Ovary (tissue), 9 donors: ENCODE data around the gene TLR3. TPM values are rescaled to one million over a fixed set of nuclear protein-coding genes. Genes with fewer than 3 reads are reported as not detected.
A peak's percentile ranks its signal among the peaks of the same experiment; 100 is the strongest.

ENCODE experiments used
- DNase-seq, 5 donors: peaks; one replicate each; pipeline ENCODE4 v3.0.0-alpha.2; 2019 to 2020
- H3K27ac ChIP-seq, 2 donors: fragments of 200-600 bp; one replicate each; pipeline versions ENCODE4 v1.5.1 to v1.8.0; 2019 to 2022
- H3K27me3 ChIP-seq: fragments of 200-600 bp; one replicate; pipeline ENCODE4 v1.8.0; 2022
- H3K36me3 ChIP-seq: fragments of 200-600 bp; sonication (generic); one replicate; pipeline ENCODE4 v1.5.1; 2019
- H3K4me1 ChIP-seq: one replicate; pipeline ENCODE4 v1.8.1; 2013; ENCODE audit warnings: mild to moderate bottlenecking, moderate library complexity; ENCODE audit not compliant: insufficient read depth
- H3K4me3 ChIP-seq: fragments of 200-600 bp; sonication (generic); one replicate; pipeline ENCODE4 v1.5.1; 2017
- H3K9me3 ChIP-seq, 2 donors: fragments of 200-600 bp in 1 of 2; sonication (generic) in 1 of 2; one replicate each; pipeline versions ENCODE4 v1.5.1 to v1.8.1; 2013 to 2019; ENCODE audit warnings: mild to moderate bottlenecking in 1 of 2, moderate library complexity in 1 of 2
- CTCF ChIP-seq, 3 donors: fragments of 450-650 bp in 2 of 3; fragments of 200-600 bp in 1 of 3; IDR thresholded peaks; one replicate each; pipeline versions ENCODE4 v1.5.1 to v1.8.0; 2016 to 2022; ENCODE audit warnings: antibody characterized with exemption in 3 of 3, mild to moderate bottlenecking in 1 of 3
- EP300 ChIP-seq: sonication (generic); formaldehyde crosslinking; IDR thresholded peaks from one replicate; pipeline ENCODE4 v1.6.1; 2017; ENCODE audit warnings: antibody characterized with exemption
- POLR2A ChIP-seq: fragments of 450-650 bp; IDR thresholded peaks from one replicate; pipeline ENCODE4 v1.6.1; 2017; ENCODE audit warnings: antibody characterized with exemption, mild to moderate bottlenecking, moderate library complexity
- WGBS, 3 donors: extraction: QIAGEN DNeasy Blood & Tissue Kit in 1 of 3; methylation state at CpG; one replicate each; pipeline versions ENCODE4 v1.1.5 to v1.1.7; 2013 to 2017; 5-methylcytosine and 5-hydroxymethylcytosine counted together
- intact Hi-C, 4 donors: fragments of 100-400 bp; cut with DNase I; formaldehyde crosslinking; loops; one replicate each; pipeline versions ENCODE4 v1.11.0 to v1.15.1; 2022 to 2023
- polyA plus RNA-seq, 2 donors: library from polyadenylated mRNA; stranded (reverse); fragments of 200-250 nt in 1 of 2; fragments of 350-450 nt in 1 of 2; fragmentation: Illumina TruSeq in 1 of 2; extraction: RNeasy Lipid Tissue Mini Kit (QIAGEN cat#74804) in 1 of 2; gene quantifications; one replicate each; pipeline ENCODE4 v1.2.3, GENCODE V29; 2013 to 2014
- total RNA-seq, 7 donors: library from RNA; depleted of rRNA in 2 of 7; stranded (reverse); fragments of >200 nt in 2 of 7; fragmentation: NEBNext Ultra II Directional in 3 of 7; extraction: Animal tissue kit (Norgen Biotek cat#: 25700) in 3 of 7; gene quantifications; one replicate each; pipeline versions ENCODE4 v1.1.0 to v1.2.4, GENCODE V29; 2016 to 2023
- donor health status: DM: no; HTN: no; CAD: no; lungs with moderate emphysema.
- donor health status: DM: no; HTN: no; CAD: no.
- donor health status: Bipolar disorder and iron deficiency.
- donor health status: DM: yes; HTN: yes; CAD: no.
- donor health status: DM: no; HTN: no; CAD: no.
- donor health status: DM: yes; HTN: yes; CAD: no.

The TLR3 gene
- total and polyA plus RNA-seq, 9 donors, result 2.2 to 14.8 (median 9.4) TPM

DNA sequence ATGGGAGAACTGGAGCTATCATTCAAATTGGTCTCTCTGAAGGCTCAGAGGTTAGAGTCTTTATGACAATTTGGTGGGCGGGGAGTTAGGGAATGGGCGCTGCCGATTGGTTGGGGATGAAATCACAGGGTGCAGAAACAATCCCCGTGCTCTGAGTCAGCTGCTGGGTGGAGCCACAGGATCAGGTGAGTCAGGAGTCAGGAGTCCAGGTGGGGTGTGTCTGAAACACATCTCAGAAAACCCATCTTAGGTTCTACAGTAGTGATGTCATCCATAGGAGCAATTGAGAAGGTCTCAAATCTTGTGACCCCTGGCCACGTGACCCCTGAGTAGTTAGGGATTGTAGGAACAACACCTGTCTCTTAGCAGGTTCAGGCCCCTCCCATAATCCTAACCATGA lies 41.6 kb upstream of the TLR3 start:
- no peak for TF ChIP-seq EP300
- no peak for TF ChIP-seq POLR2A
- TF ChIP-seq CTCF (IDR thresholded peaks at IDR 0.05), result no peak
- 95 to 98% (median 96%) methylated on average over 5 of the region's 5 CpGs for WGBS, 3 donors
- Histone ChIP-seq H3K4me1 (peaks cover 10% of the 10 kb centered on the region), H3K4me3 (no peak overlapping the region), H3K27ac (no peak overlapping the region), H3K27me3 (no peaks in the 10 kb centered on the region), H3K36me3 (no peaks in the 10 kb centered on the region), H3K9me3 (no peaks in the 10 kb centered on the region)
- intact Hi-C loops, result loop anchor here in 2 of 4 donors (5.0 to 10.0 kb wide), 3 partner anchors 385 to 833 kb away; no protein-coding TSS in a partner anchor
- DNase-seq, result no peak

GRCh38 chr4:186029571-186030398 lies 39.2 kb upstream of the TLR3 start:
- 1 to 3% (median 3%) methylated on average over 11 of the region's 11 CpGs for WGBS, 3 donors
- peak; percentile 53 to 82 (median 69) for DNase-seq
- intact Hi-C loops, result loop anchor here in 2 of 4 donors (5.0 to 10.0 kb wide), 3 partner anchors 387 to 835 kb away; no protein-coding TSS in a partner anchor

DNA sequence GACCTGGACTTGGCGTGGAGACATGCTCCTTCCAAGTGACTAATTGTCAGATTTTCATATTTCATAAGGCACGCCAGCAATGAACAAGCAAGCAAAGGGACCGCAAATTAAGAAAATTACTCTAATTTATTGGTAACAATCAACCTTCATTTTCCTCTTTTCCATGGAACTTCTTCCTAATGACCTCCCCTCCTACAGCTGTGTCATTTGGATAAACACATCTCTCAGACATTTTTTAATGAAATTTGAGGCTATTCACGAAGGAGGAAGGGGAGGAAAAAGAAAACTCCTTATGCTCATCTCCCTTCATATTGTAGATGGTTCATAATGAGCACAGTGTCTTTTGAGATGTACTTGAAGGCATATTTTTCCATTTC lies 38.6 kb upstream of the TLR3 start:
- H3K27me3 ChIP-seq, result no peaks in the 10 kb centered on the region
- H3K4me1 ChIP-seq, result peaks cover 9% of the 10 kb centered on the region
- intact Hi-C loops, result no loop called here
- DNase-seq, result no peak
- no peak overlapping the region for H3K4me3 ChIP-seq
- 3 to 4% (median 3%) methylated on average over 4 of the region's 4 CpGs for WGBS, 3 donors
- H3K9me3 ChIP-seq, result no peaks in the 10 kb centered on the region
- TF ChIP-seq EP300 (no peak), CTCF (IDR thresholded peaks at IDR 0.05) (no peak), POLR2A (no peak)
- no peaks in the 10 kb centered on the region for H3K36me3 ChIP-seq
- H3K27ac ChIP-seq, result peak overlapping the region in 1 of 2 donors; percentile 9

More at GRCh38 chr4:186029571-186030398, 39.2 kb upstream of the TLR3 start:
- Histone ChIP-seq H3K27ac (peak overlapping the region in 1 of 2 donors; percentile 36), H3K4me3 (no peak overlapping the region), H3K4me1 (peaks cover 10% of the 10 kb centered on the region), H3K36me3 (no peaks in the 10 kb centered on the region), H3K9me3 (no peaks in the 10 kb centered on the region), H3K27me3 (no peaks in the 10 kb centered on the region)
- TF ChIP-seq POLR2A, result no peak
- TF ChIP-seq CTCF (IDR thresholded peaks at IDR 0.05), result no peak

DNA sequence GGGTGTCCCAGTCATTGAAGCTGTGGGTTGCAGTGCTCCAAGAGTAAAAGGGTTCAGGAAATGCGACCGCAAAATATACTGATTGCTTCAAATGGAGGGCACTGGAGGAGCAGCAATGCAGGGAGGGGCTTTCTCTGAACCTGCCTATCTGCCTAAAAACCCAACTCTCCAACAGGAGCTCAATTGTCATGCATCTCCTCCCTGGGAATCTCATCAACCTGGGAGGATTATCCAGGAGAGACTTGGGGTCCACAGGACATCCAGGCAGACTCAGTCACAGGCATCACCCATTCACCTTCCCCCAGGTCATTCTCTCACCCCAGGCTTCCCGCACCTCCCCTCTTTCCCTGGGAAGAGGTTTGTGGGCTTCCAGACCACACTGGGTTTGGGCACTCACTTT lies 38.2 kb upstream of the TLR3 start:
- H3K9me3 ChIP-seq, result no peaks in the 10 kb centered on the region
- H3K27me3 ChIP-seq, result no peaks in the 10 kb centered on the region
- no peak overlapping the region for H3K27ac ChIP-seq
- H3K4me1 ChIP-seq, result peaks cover 9% of the 10 kb centered on the region
- DNase-seq, result no peak
- intact Hi-C loops, result no loop called here
- WGBS, 3 donors, result 26 to 41% (median 31%) methylated on average over 3 of the region's 3 CpGs
- H3K4me3 ChIP-seq, result no peak overlapping the region
- no peak for TF ChIP-seq CTCF (IDR thresholded peaks at IDR 0.05)
- H3K36me3 ChIP-seq, result no peaks in the 10 kb centered on the region
